ENCODE data around the gene GDA. TPM values are rescaled to one million over a fixed set of nuclear protein-coding genes. Genes with fewer than 3 reads are reported as not detected.

Gene GDA
- total RNA-seq = 0.22 to 0.58 TPM (median 0.43 TPM) in 3 replicates

- Mint-ChIP-seq H3K27ac (no peak within 1 kb of the TSS), H3K9me3 (no peaks in the 10 kb centered on the region), H3K36me3 (no peaks in the 10 kb centered on the region), H3K27me3 (ENCODE audit: low read depth) (peaks cover 77% of the 10 kb centered on the region), H3K4me3 (peak within 1 kb of the TSS; percentile 64), H3K4me1 (peaks cover 2% of the 10 kb centered on the region)
- TF ChIP-seq, protein P1, sequence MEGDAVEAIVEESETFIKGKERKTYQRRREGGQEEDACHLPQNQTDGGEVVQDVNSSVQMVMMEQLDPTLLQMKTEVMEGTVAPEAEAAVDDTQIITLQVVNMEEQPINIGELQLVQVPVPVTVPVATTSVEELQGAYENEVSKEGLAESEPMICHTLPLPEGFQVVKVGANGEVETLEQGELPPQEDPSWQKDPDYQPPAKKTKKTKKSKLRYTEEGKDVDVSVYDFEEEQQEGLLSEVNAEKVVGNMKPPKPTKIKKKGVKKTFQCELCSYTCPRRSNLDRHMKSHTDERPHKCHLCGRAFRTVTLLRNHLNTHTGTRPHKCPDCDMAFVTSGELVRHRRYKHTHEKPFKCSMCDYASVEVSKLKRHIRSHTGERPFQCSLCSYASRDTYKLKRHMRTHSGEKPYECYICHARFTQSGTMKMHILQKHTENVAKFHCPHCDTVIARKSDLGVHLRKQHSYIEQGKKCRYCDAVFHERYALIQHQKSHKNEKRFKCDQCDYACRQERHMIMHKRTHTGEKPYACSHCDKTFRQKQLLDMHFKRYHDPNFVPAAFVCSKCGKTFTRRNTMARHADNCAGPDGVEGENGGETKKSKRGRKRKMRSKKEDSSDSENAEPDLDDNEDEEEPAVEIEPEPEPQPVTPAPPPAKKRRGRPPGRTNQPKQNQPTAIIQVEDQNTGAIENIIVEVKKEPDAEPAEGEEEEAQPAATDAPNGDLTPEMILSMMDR (IDR thresholded peaks at IDR 0.05; ENCODE audit: unreplicated experiment) = no peak
- peak; percentile 23 to 51 for DNase-seq (ENCODE audit: low spot score in 2 of 2, unreplicated experiment in 2 of 2)
Observed at GRCh38 chr9:72149231-72149975, at the start of gene GDA. GDA (plus strand) TSS chr9:72149440; CDS start chr9:72149560, 120 bp downstream.

- H3K4me1 Mint-ChIP-seq = no peaks in the 10 kb centered on the region
- DNase-seq (ENCODE audit: low spot score in 2 of 2, unreplicated experiment in 2 of 2) = no peak
- no peaks in the 10 kb centered on the region for H3K27me3 Mint-ChIP-seq (ENCODE audit: low read depth)
- H3K9me3 Mint-ChIP-seq = peaks cover 27% of the 10 kb centered on the region
- TF ChIP-seq, protein P1 (IDR thresholded peaks at IDR 0.05; ENCODE audit: unreplicated experiment) = no peak
- no peaks in the 10 kb centered on the region for H3K36me3 Mint-ChIP-seq
- H3K4me3 Mint-ChIP-seq = no peak overlapping the region
- no peak overlapping the region for H3K27ac Mint-ChIP-seq
Observed at GRCh38 chr9:72102520-72102919, 46.7 kb upstream of the GDA start.

- Mint-ChIP-seq H3K4me1 (no peaks in the 10 kb centered on the region), H3K27me3 (ENCODE audit: low read depth) (no peaks in the 10 kb centered on the region), H3K27ac (no peak overlapping the region), H3K9me3 (no peaks in the 10 kb centered on the region), H3K4me3 (no peak overlapping the region), H3K36me3 (no peaks in the 10 kb centered on the region)
- no peak for DNase-seq (ENCODE audit: low spot score in 2 of 2, unreplicated experiment in 2 of 2)
- TF ChIP-seq, protein P1 (IDR thresholded peaks at IDR 0.05; ENCODE audit: unreplicated experiment) = no peak
Observed at GRCh38 chr9:72113056-72113455, 36.2 kb upstream of the GDA start.

GRCh38 chr9:72119853-72120252, 29.4 kb upstream of the GDA start:
- no peaks in the 10 kb centered on the region for H3K9me3 Mint-ChIP-seq
- no peak overlapping the region for H3K27ac Mint-ChIP-seq
- no peaks in the 10 kb centered on the region for H3K4me1 Mint-ChIP-seq
- no peak for DNase-seq (ENCODE audit: low spot score in 2 of 2, unreplicated experiment in 2 of 2)
- H3K4me3 Mint-ChIP-seq = no peak overlapping the region
- H3K27me3 Mint-ChIP-seq (ENCODE audit: low read depth) = peaks cover 5% of the 10 kb centered on the region
- TF ChIP-seq, protein P1 (IDR thresholded peaks at IDR 0.05; ENCODE audit: unreplicated experiment) = no peak
- H3K36me3 Mint-ChIP-seq = no peaks in the 10 kb centered on the region

- DNase-seq (ENCODE audit: low spot score in 2 of 2, unreplicated experiment in 2 of 2) = no peak
- Mint-ChIP-seq H3K4me3 (no peak overlapping the region), H3K4me1 (no peaks in the 10 kb centered on the region), H3K27ac (no peak overlapping the region), H3K36me3 (no peaks in the 10 kb centered on the region), H3K9me3 (no peaks in the 10 kb centered on the region), H3K27me3 (ENCODE audit: low read depth) (peaks cover 5% of the 10 kb centered on the region)
- TF ChIP-seq, protein P1 (IDR thresholded peaks at IDR 0.05; ENCODE audit: unreplicated experiment) = no peak
Observed at GRCh38 chr9:72124947-72125346, 24.3 kb upstream of the GDA start.

Data from mesothelial cell of epicardium (in vitro differentiated cells).